ENCODE results near the gene CMYA5. TPM values are rescaled to one million over a fixed set of nuclear protein-coding genes. Genes with fewer than 3 reads are reported as not detected.

The CMYA5 gene
- total RNA-seq, 1 experiment from 2014 or later = 0.22 TPM

GRCh38 chr5:79640571-79641055 is 49.0 kb upstream of the CMYA5 start:
- TF ChIP-seq POLR2AphosphoS5 (IDR thresholded peaks at IDR 0.05; ENCODE audit: low read depth, low read length) (no peak), SIN3A (IDR thresholded peaks at IDR 0.05; ENCODE audit: low read depth) (no peak), EZH2phosphoT487 (IDR thresholded peaks at IDR 0.05; ENCODE audit: borderline replicate concordance) (no peak), POLR2A (IDR thresholded peaks at IDR 0.05; ENCODE audit: borderline replicate concordance, extremely low read depth, insufficient read depth, insufficient read length) (no peak), TCF7L2 (IDR thresholded peaks at IDR 0.05; ENCODE audit: borderline replicate concordance, extremely low read depth, insufficient read depth, insufficient read length) (no peak), YY1 (IDR thresholded peaks at IDR 0.05; ENCODE audit: extremely low read depth, insufficient replicate concordance, low read depth, low read length) (no peak), EGR1 (IDR thresholded peaks at IDR 0.05; ENCODE audit: low read depth) (no peak)
- TF ChIP-seq, protein P1, sequence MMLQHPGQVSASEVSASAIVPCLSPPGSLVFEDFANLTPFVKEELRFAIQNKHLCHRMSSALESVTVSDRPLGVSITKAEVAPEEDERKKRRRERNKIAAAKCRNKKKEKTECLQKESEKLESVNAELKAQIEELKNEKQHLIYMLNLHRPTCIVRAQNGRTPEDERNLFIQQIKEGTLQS (IDR thresholded peaks at IDR 0.05) = no peak
- ATAC-seq = no peak
- no peak overlapping the region for H2AFZ ChIP-seq (ENCODE audit: low read depth, low read length, poor library complexity, severe bottlenecking)
- no peaks in the 10 kb centered on the region for H3K27me3 ChIP-seq (ENCODE audit: insufficient read depth, low read length)
- H3K27ac ChIP-seq (ENCODE audit: low read depth, low read length) = no peak overlapping the region
- peaks cover 10 to 15% of the 10 kb centered on the region in 2 experiments; a peak in 3 of 4 replicates for H3K36me3 ChIP-seq (ENCODE audit: control insufficient read depth in 1 of 2, insufficient read depth in 2 of 2, low read length in 2 of 2)
- DNase-seq (ENCODE audit: low read depth, low spot score) = no peak
- H3K79me2 ChIP-seq (ENCODE audit: insufficient read depth, low read length) = peaks cover 17% of the 10 kb centered on the region
- no TSS peak for BruUV-seq (replicated peaks)
- H3K4me2 ChIP-seq (ENCODE audit: low read length) = no peak overlapping the region
- no peak overlapping the region for H3K4me3 ChIP-seq (replicated peaks in 1 of 2; ENCODE audit: low read depth in 1 of 2, low read length in 2 of 2)
- H4K20me1 ChIP-seq (ENCODE audit: insufficient read depth) = 0 out of 2 replicates have a peak, but pooled peaks cover 5% of the 10 kb centered on the region
- RAD21 ChIA-PET (ENCODE audit: low non-redundant PET in 1 of 2, low total read pairs in 2 of 2, uncharacterized antibody in 2 of 2, unreplicated experiment in 2 of 2) = no interaction called here
- H3K9me3 ChIP-seq (ENCODE audit: control insufficient read depth in 1 of 2, insufficient read depth in 1 of 2, low read depth in 1 of 2, low read length in 2 of 2) = no peaks in the 10 kb centered on the region
- no peaks in the 10 kb centered on the region for H3K4me1 ChIP-seq (ENCODE audit: control insufficient read depth in 1 of 2, insufficient read depth in 2 of 2, low read length in 2 of 2)
- intact Hi-C loops (cut with micrococcal nuclease) = no loop called here
- H3K9me2 ChIP-seq (ENCODE audit: insufficient read depth) = no peaks in the 10 kb centered on the region
- CTCF ChIA-PET = no interaction called here
- POLR2A ChIA-PET = no interaction called here
- H3K9ac ChIP-seq (ENCODE audit: low read length) = no peak overlapping the region

DNA sequence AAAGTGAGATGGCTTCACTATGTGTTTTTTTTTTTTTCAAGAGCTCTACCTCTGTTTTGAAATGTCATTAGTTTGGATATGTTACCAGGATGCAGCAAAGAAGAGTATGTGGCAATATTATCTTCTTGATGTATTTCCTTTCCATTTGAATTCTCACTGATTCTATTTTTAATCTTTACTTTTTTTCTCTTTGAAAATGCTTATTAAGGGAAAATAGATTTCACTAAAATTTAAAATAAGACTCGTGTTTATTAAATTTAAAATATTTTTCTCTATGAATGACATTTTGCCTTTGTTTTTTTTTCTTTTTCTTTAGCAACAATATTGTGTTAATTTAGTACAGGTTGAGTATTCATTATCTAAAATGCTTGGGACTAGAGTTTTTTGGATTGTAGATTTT is 48.2 kb upstream of the CMYA5 start:
- POLR2A ChIA-PET = no interaction called here
- H3K4me2 ChIP-seq (ENCODE audit: low read length) = no peak overlapping the region
- peaks cover 17% of the 10 kb centered on the region for H3K79me2 ChIP-seq (ENCODE audit: insufficient read depth, low read length)
- RAD21 ChIA-PET (ENCODE audit: low non-redundant PET in 1 of 2, low total read pairs in 2 of 2, uncharacterized antibody in 2 of 2, unreplicated experiment in 2 of 2) = no interaction called here
- DNase-seq (ENCODE audit: low read depth, low spot score) (no peak), ATAC-seq (no peak)
- H3K27me3 ChIP-seq (ENCODE audit: insufficient read depth, low read length) = no peaks in the 10 kb centered on the region
- peaks cover 16 to 18% of the 10 kb centered on the region in 2 experiments; a peak in 3 of 4 replicates for H3K36me3 ChIP-seq (ENCODE audit: control insufficient read depth in 1 of 2, insufficient read depth in 2 of 2, low read length in 2 of 2)
- H4K20me1 ChIP-seq (ENCODE audit: insufficient read depth) = 0 out of 2 replicates have a peak, but pooled peaks cover 9% of the 10 kb centered on the region
- TF ChIP-seq CBX3 (IDR thresholded peaks at IDR 0.05; ENCODE audit: low read depth) (no peak), SIN3A (IDR thresholded peaks at IDR 0.05; ENCODE audit: low read depth) (no peak), ZBTB33 (IDR thresholded peaks at IDR 0.05; ENCODE audit: extremely low read depth, insufficient replicate concordance, low read length) (no peak), CEBPB (IDR thresholded peaks at IDR 0.05; ENCODE audit: low read depth) (no peak), ZFX (IDR thresholded peaks at IDR 0.05) (no peak), RAD21 (IDR thresholded peaks at IDR 0.05; ENCODE audit: low read depth) (no peak), EZH2phosphoT487 (IDR thresholded peaks at IDR 0.05; ENCODE audit: borderline replicate concordance) (no peak), JUND (IDR thresholded peaks at IDR 0.05) (no peak), FOSL1 (IDR thresholded peaks at IDR 0.05; ENCODE audit: low read depth) (no peak), EZH2 (IDR thresholded peaks at IDR 0.05) (no peak), POLR2AphosphoS5 (IDR thresholded peaks at IDR 0.05; ENCODE audit: low read depth, low read length) (no peak)
- TF ChIP-seq, protein P1 (IDR thresholded peaks at IDR 0.05) = no peak
- no peaks in the 10 kb centered on the region for H3K9me2 ChIP-seq (ENCODE audit: insufficient read depth)
- no TSS peak for BruUV-seq (replicated peaks)
- CTCF ChIA-PET = no interaction called here
- no peaks in the 10 kb centered on the region for H3K9me3 ChIP-seq (ENCODE audit: control insufficient read depth in 1 of 2, insufficient read depth in 1 of 2, low read depth in 1 of 2, low read length in 2 of 2)
- H3K4me3 ChIP-seq (replicated peaks in 1 of 2; ENCODE audit: low read depth in 1 of 2, low read length in 2 of 2) = no peak overlapping the region
- no peaks in the 10 kb centered on the region for H3K4me1 ChIP-seq (ENCODE audit: control insufficient read depth in 1 of 2, insufficient read depth in 2 of 2, low read length in 2 of 2)
- no peak overlapping the region for H3K27ac ChIP-seq (ENCODE audit: low read depth, low read length)
- no peak overlapping the region for H2AFZ ChIP-seq (ENCODE audit: low read depth, low read length, poor library complexity, severe bottlenecking)
- intact Hi-C loops (cut with micrococcal nuclease) = no loop called here
- no peak overlapping the region for H3K9ac ChIP-seq (ENCODE audit: low read length)

All from HCT116 (cell line).